CD4-positive, alpha-beta T cell treated with Interferon alpha-2 for 1 hour (primary cell): ENCODE results near the gene HOXA1.
"Not testable (repeated sequence)": the region's sequence is repeated elsewhere in the genome, so short reads cannot be mapped to it uniquely, and the experiment has no call there.

Experiments used
- DNase-seq, 2 donors: peaks; one replicate each; pipeline ENCODE4 v3.0.0-alpha.2; 2020 to 2022

The HOXA1 gene

GRCh38 chr7:27091105-27091504 is 4.7 kb downstream of the HOXA1 start:
- no peak for DNase-seq

GRCh38 chr7:27088002-27088922 is 7.5 kb downstream of the HOXA1 start:
- DNase-seq = no peak

GRCh38 chr7:27083646-27084045 is 12.2 kb downstream of the HOXA1 start:
- no peak for DNase-seq

- no peak for DNase-seq
Measured at GRCh38 chr7:27082171-27082570, 13.6 kb downstream of the HOXA1 start.

- no peak for DNase-seq
Measured at GRCh38 chr7:27080844-27081436, 14.9 kb downstream of the HOXA1 start.

- DNase-seq = no peak
Measured at GRCh38 chr7:27079234-27079975, 16.4 kb downstream of the HOXA1 start.

GRCh38 chr7:27078616-27079233 is 17.1 kb downstream of the HOXA1 start:
- DNase-seq = no peak

- no peak for DNase-seq
Measured at GRCh38 chr7:27073076-27073475, 22.7 kb downstream of the HOXA1 start.

- DNase-seq = no peak
Measured at GRCh38 chr7:27071622-27072390, 24.0 kb downstream of the HOXA1 start.

GRCh38 chr7:27068259-27068658 is 27.5 kb downstream of the HOXA1 start:
- no peak for DNase-seq

- no peak for DNase-seq
Measured at GRCh38 chr7:27066148-27066547, 29.7 kb downstream of the HOXA1 start.

- DNase-seq = no peak
Measured at GRCh38 chr7:27065709-27066108, 30.1 kb downstream of the HOXA1 start.

GRCh38 chr7:27064661-27065060 is 31.1 kb downstream of the HOXA1 start:
- DNase-seq = no peak

GRCh38 chr7:27064159-27064558 is 31.6 kb downstream of the HOXA1 start:
- DNase-seq = no peak

GRCh38 chr7:27062946-27063345 is 32.9 kb downstream of the HOXA1 start:
- DNase-seq = no peak

- DNase-seq = no peak
Measured at GRCh38 chr7:27053153-27053552, 42.6 kb downstream of the HOXA1 start.

GRCh38 chr7:27051451-27051850 is 44.3 kb downstream of the HOXA1 start:
- DNase-seq = no peak

GRCh38 chr7:27048438-27048837 is 47.4 kb downstream of the HOXA1 start:
- DNase-seq = no peak

GRCh38 chr7:27046854-27047549 is 48.8 kb downstream of the HOXA1 start:
- DNase-seq = no peak

GRCh38 chr7:27045972-27046371 is 49.8 kb downstream of the HOXA1 start:
- DNase-seq = not testable (repeated sequence)

GRCh38 chr7:27045066-27045465 is 50.7 kb downstream of the HOXA1 start:
- DNase-seq = not testable (repeated sequence)
